GM12878 (cell line): ENCODE results near the gene MYO16. TPM values are rescaled to one million over a fixed set of nuclear protein-coding genes. Genes with fewer than 3 reads are reported as not detected.

Experiments
- ATAC-seq: fragments of 200-7000 bp; cut with Tn5 transposase; 3 replicates; pipeline ENCODE4 v1.9.1; 2020; ENCODE audit warnings: mild to moderate bottlenecking, moderate library complexity
- BruUV-seq: library from RNA; stranded (reverse); fragments of 400-500 nt; replicated peaks from 2 replicates; lab custom pipeline; 2021; lab: Mats Ljungman, UMichigan
- CTCF ChIA-PET: fragments of 300-600 bp; sonication (Branson Sonifier 250); formaldehyde crosslinking; extraction: SDS; loops from one replicate; lab custom pipeline; 2021; ENCODE audit warnings: inconsistent platforms; lab: Yijun Ruan, JAX
- POLR2A ChIA-PET: fragments of 350-600 bp; formaldehyde crosslinking; extraction: SDS; loops from one replicate; lab custom pipeline; 2021; ENCODE audit warnings: inconsistent platforms; lab: Charles Lee
- RAD21 ChIA-PET: fragments of 300-600 bp; sonication (Branson Sonifier 250); formaldehyde crosslinking; loops from one replicate; lab custom pipeline; 2023; ENCODE audit warnings: antibody characterized with exemption; ENCODE audit not compliant: unreplicated experiment; lab: Charles Lee
- SMC1A ChIA-PET: fragments of 300-600 bp; sonication (Branson Sonifier 250); formaldehyde crosslinking; loops from one replicate; lab custom pipeline; 2023; ENCODE audit not compliant: unreplicated experiment, uncharacterized antibody; lab: Charles Lee
- DNase-seq: peaks from one replicate; pipeline ENCODE4 v3.0.0-alpha.2; 2011; ENCODE audit warnings: low read depth, low spot score
- FAIRE-seq: peaks from 3 replicates; lab custom pipeline; 2011; peaks lifted over from hg19 to GRCh38; lab: Jason Lieb, UNC
- H2AFZ ChIP-seq: 2 replicates; pipeline ENCODE4 v1.6.0; 2011; ENCODE audit warnings: low read depth, low read length, control low read depth; ENCODE audit not compliant: control insufficient read depth
- H3K27ac ChIP-seq: 2 replicates; pipeline ENCODE4 v1.5.1; 2011; ENCODE audit warnings: control low read depth; ENCODE audit not compliant: control insufficient read depth, insufficient read depth
- H3K27me3 ChIP-seq, 2 experiments: replicated peaks in 1 of 2; 2 replicates each; pipeline versions ENCODE4 v1.6.0 to v1.6.1; 2011; ENCODE audit warnings: low read length in 1 of 2; ENCODE audit not compliant: control insufficient read depth in 2 of 2, insufficient read depth in 2 of 2
- H3K36me3 ChIP-seq, 2 experiments: 2 replicates each; pipeline ENCODE4 v1.5.1; 2011; ENCODE audit warnings: low read length in 1 of 2; ENCODE audit not compliant: control insufficient read depth in 2 of 2, insufficient read depth in 2 of 2
- H3K4me1 ChIP-seq: 2 replicates; pipeline ENCODE4 v1.6.1; 2011; ENCODE audit warnings: mild to moderate bottlenecking, low read length, moderate library complexity, mixed read lengths; ENCODE audit not compliant: control insufficient read depth, insufficient read depth
- H3K4me2 ChIP-seq: 2 replicates; pipeline ENCODE4 v1.6.0; 2011; ENCODE audit warnings: control low read depth; ENCODE audit not compliant: control insufficient read depth, insufficient read depth
- H3K4me3 ChIP-seq: fragments of 200-600 bp; sonication (generic); 2 replicates; pipeline ENCODE4 v1.5.1; 2016
- H3K79me2 ChIP-seq: 2 replicates; pipeline ENCODE4 v1.6.0; 2011; ENCODE audit warnings: low read length; ENCODE audit not compliant: control insufficient read depth, insufficient read depth
- H3K9ac ChIP-seq: 2 replicates; pipeline ENCODE4 v1.8.0; 2011; ENCODE audit warnings: low read length, control low read depth, mixed read lengths; ENCODE audit not compliant: control insufficient read depth, insufficient read depth
- H3K9me3 ChIP-seq: replicated peaks from 3 replicates; pipeline ENCODE4 v1.5.1; 2011; ENCODE audit warnings: mild to moderate bottlenecking, low read length; ENCODE audit not compliant: control insufficient read depth, insufficient read depth
- H4K20me1 ChIP-seq: 2 replicates; pipeline ENCODE4 v1.6.0; 2011; ENCODE audit not compliant: control insufficient read depth, insufficient read depth
- BCL11A ChIP-seq: IDR thresholded peaks from 2 replicates; pipeline ENCODE4 v1.6.1; 2011; ENCODE audit warnings: low read depth, low read length
- CEBPZ ChIP-seq: fragments of 150-350 bp; IDR thresholded peaks from 2 replicates; pipeline ENCODE4 v1.6.1; 2016; ENCODE audit warnings: low read depth, low read length
- CHD1 ChIP-seq: IDR thresholded peaks from 2 replicates; pipeline ENCODE4 v1.6.1; 2012; ENCODE audit warnings: low read depth, low read length, improper control_type of control experiment
- JUND ChIP-seq: IDR thresholded peaks from 2 replicates; pipeline ENCODE4 v1.6.1; 2012; ENCODE audit warnings: low read depth, mild to moderate bottlenecking, low read length, improper control_type of control experiment, moderate library complexity
- MLLT1 ChIP-seq: fragments of 450-650 bp; IDR thresholded peaks from 2 replicates; pipeline ENCODE4 v1.6.1; 2016; ENCODE audit warnings: mild to moderate bottlenecking
- PAX8 ChIP-seq: fragments of 450-650 bp; IDR thresholded peaks from 2 replicates; pipeline ENCODE4 v1.6.1; 2017; ENCODE audit warnings: mild to moderate bottlenecking, moderate library complexity
- SP1 ChIP-seq: IDR thresholded peaks from one replicate; pipeline ENCODE4 v1.6.1; 2011; ENCODE audit warnings: low read depth, low read length
- STAT1 ChIP-seq: fragments of 450-650 bp; conservative IDR thresholded peaks from 2 replicates; pipeline ENCODE4 v1.6.1; 2014; ENCODE audit warnings: antibody characterized with exemption, mild to moderate bottlenecking
- TARDBP ChIP-seq: IDR thresholded peaks from 2 replicates; pipeline ENCODE4 v1.6.1; 2016; ENCODE audit warnings: borderline replicate concordance
- TCF3 ChIP-seq: IDR thresholded peaks from 2 replicates; pipeline ENCODE4 v1.6.1; 2012; ENCODE audit warnings: low read depth, mild to moderate bottlenecking, low read length, borderline replicate concordance; ENCODE audit not compliant: insufficient read depth
- ZNF207 ChIP-seq: fragments of 450-650 bp; IDR thresholded peaks from 2 replicates; pipeline ENCODE4 v1.6.1; 2014; ENCODE audit warnings: antibody characterized with exemption, mild to moderate bottlenecking, borderline replicate concordance
- WGBS: methylation state at CpG from one replicate; pipeline ENCODE4 v1.1.6; 2016; ENCODE audit warnings: low lambda C conversion rate; ENCODE audit not compliant: insufficient replicate concordance, insufficient coverage; ENCODE audit errors: missing lambda C conversion rate; 5-methylcytosine and 5-hydroxymethylcytosine counted together
- in situ Hi-C: fragments of 300-500 bp; cut with MboI; formaldehyde crosslinking; loops from 9 replicates; pipeline ENCODE4 v1.14.3; 2018; ENCODE audit warnings: mixed read lengths
- intact Hi-C: fragments of 100-400 bp; cut with micrococcal nuclease; formaldehyde crosslinking; loops from one replicate; pipeline ENCODE4 v1.14.2; 2022; ENCODE audit not compliant: unreplicated experiment
- polyA plus RNA-seq, 11 experiments: library from polyadenylated mRNA; depleted of rRNA in 4 of 11; unstranded in 6 of 11; stranded (reverse) in 5 of 11; fragments of >200 nt; fragmentation: Nextera tagmentation in 4 of 11; fragmentation: Illumina TruSeq in 1 of 11; extraction: Ambion mirVana in 4 of 11; extraction: Trizol in 1 of 11; gene quantifications; 1 replicate in 1 of 11; 2 replicates in 10 of 11; pipeline versions ENCODE4 v1.2.1 to v1.2.3, GENCODE V29; 2011 to 2016; ENCODE audit warnings: inconsistent platforms in 2 of 11, missing spikeins in 2 of 11, low read depth in 1 of 11
- total RNA-seq, 4 experiments: library from RNA; depleted of rRNA in 3 of 4; stranded (reverse); fragments of >200 nt in 3 of 4; fragmentation: Illumina TruSeq in 1 of 4; extraction: Trizol in 1 of 4; gene quantifications; 2 replicates each; pipeline versions ENCODE4 v1.2.1 to v1.2.3, GENCODE V29; 2013 to 2021

The MYO16 gene
- total and polyA plus RNA-seq, 10 of the 15 experiments (the other 5 are each of a cell fraction or from before 2014, with no cell fraction given) = under 0.01 to 1.7 (median 0.05) TPM; not detected in 4

- intact Hi-C loops (no loop called here), in situ Hi-C loops (no loop called here)
- no peak for TF ChIP-seq JUND
- no peak for TF ChIP-seq CHD1
- no peak for TF ChIP-seq MLLT1
- no peak overlapping the region for H3K9ac ChIP-seq
- H4K20me1 ChIP-seq = no peaks in the 10 kb centered on the region
- H3K27me3 ChIP-seq = no peaks in the 10 kb centered on the region
- no peak overlapping the region for H2AFZ ChIP-seq
- H3K4me3 ChIP-seq = no peak overlapping the region
- H3K9me3 ChIP-seq = no peaks in the 10 kb centered on the region
- ChIA-PET CTCF (no interaction called here), SMC1A (no interaction called here), RAD21 (no interaction called here), POLR2A (no interaction called here)
- no peaks in the 10 kb centered on the region for H3K36me3 ChIP-seq
- no TSS peak for BruUV-seq
- H3K27ac ChIP-seq = no peak overlapping the region
- no peaks in the 10 kb centered on the region for H3K4me1 ChIP-seq
- no peak for DNase-seq
- no peak for ATAC-seq
- no peak for FAIRE-seq
- no peaks in the 10 kb centered on the region for H3K79me2 ChIP-seq
- H3K4me2 ChIP-seq = no peak overlapping the region
- 3% methylated on average over 4 of the region's 4 CpGs for WGBS
Observed at GRCh38 chr13:108795841-108796240, 166.4 kb downstream of the MYO16 start.

- CTCF ChIA-PET = no interaction called here
- Histone ChIP-seq H3K27ac (no peak overlapping the region), H3K9ac (no peak overlapping the region), H3K27me3 (no peaks in the 10 kb centered on the region), H3K79me2 (no peaks in the 10 kb centered on the region), H4K20me1 (no peaks in the 10 kb centered on the region), H3K36me3 (no peaks in the 10 kb centered on the region), H3K4me1 (no peaks in the 10 kb centered on the region), H3K4me2 (no peak overlapping the region), H3K4me3 (no peak overlapping the region), H2AFZ (no peak overlapping the region), H3K9me3 (no peaks in the 10 kb centered on the region)
- DNase-seq (no peak), ATAC-seq (no peak), FAIRE-seq (no peak)
- BruUV-seq = no TSS peak
- POLR2A ChIA-PET = no interaction called here
- 58% methylated on average over 3 of the region's 3 CpGs for WGBS
- SMC1A ChIA-PET = no interaction called here
- intact Hi-C loops = no loop called here
- RAD21 ChIA-PET = no interaction called here
- in situ Hi-C loops = no loop called here
- TF ChIP-seq TCF3 = no peak
- no peak for TF ChIP-seq SP1
- no peak for TF ChIP-seq JUND
- no peak for TF ChIP-seq CEBPZ
- no peak for TF ChIP-seq STAT1
- no peak for TF ChIP-seq PAX8
- TF ChIP-seq ZNF207 = no peak
- TF ChIP-seq BCL11A = no peak
- no peak for TF ChIP-seq TARDBP
Observed at GRCh38 chr13:108797354-108797753, 167.9 kb downstream of the MYO16 start.
